Measurements from ENCODE around the gene GHR.

Gene GHR

GRCh38 chr5:42605490-42605889, 182.3 kb downstream of the GHR start:
- no CpG with 5 or more reads among the region's 2 CpGs for WGBS (ENCODE audit: insufficient coverage)
- Histone ChIP-seq H3K27me3 (replicated peaks in 2 of 5; ENCODE audit: control insufficient read depth in 4 of 5, insufficient read depth in 5 of 5, low read length in 4 of 5) (peaks cover 0 to 2% (median 0%) of the 10 kb centered on the region in 5 experiments), H3K9me3 (ENCODE audit: control extremely low read depth in 1 of 5, control insufficient read depth in 4 of 5, insufficient read depth in 2 of 5, low read depth in 1 of 5, low read length in 4 of 5) (no peaks in the 10 kb centered on the region), H3K4me1 (ENCODE audit: control extremely low read depth in 1 of 4, control insufficient read depth in 4 of 4, insufficient read depth in 4 of 4, low read length in 3 of 4) (no peaks in the 10 kb centered on the region), H3K27ac (ENCODE audit: insufficient read depth in 1 of 2, low read depth in 1 of 2, low read length in 2 of 2, poor library complexity in 1 of 2, severe bottlenecking in 2 of 2) (no peak overlapping the region), H3K4me3 (ENCODE audit: control insufficient read depth in 1 of 7, extremely low read depth in 1 of 7, insufficient read depth in 4 of 7, low read depth in 2 of 7, low read length in 6 of 7) (no peak overlapping the region), H3K36me3 (ENCODE audit: control insufficient read depth in 4 of 4, insufficient read depth in 4 of 4, low read length in 3 of 4) (no peaks in the 10 kb centered on the region)
- POLR2A ChIA-PET: no interaction called here
- no peak for DNase-seq
- CTCF ChIA-PET: interaction anchor here (0.9 to 1.1 kb wide), 2 partner anchors 23 to 91 kb away, joined by 4 read pairs; no protein-coding TSS in a partner anchor

GRCh38 chr5:42606464-42606869, 183.2 kb downstream of the GHR start:
- DNase-seq: no peak
- Histone ChIP-seq H3K27me3 (replicated peaks in 2 of 5; ENCODE audit: control insufficient read depth in 4 of 5, insufficient read depth in 5 of 5, low read length in 4 of 5) (peaks cover 0 to 2% (median 0%) of the 10 kb centered on the region in 5 experiments), H3K9me3 (ENCODE audit: control extremely low read depth in 1 of 5, control insufficient read depth in 4 of 5, insufficient read depth in 2 of 5, low read depth in 1 of 5, low read length in 4 of 5) (no peaks in the 10 kb centered on the region), H3K4me3 (ENCODE audit: control insufficient read depth in 1 of 7, extremely low read depth in 1 of 7, insufficient read depth in 4 of 7, low read depth in 2 of 7, low read length in 6 of 7) (no peak overlapping the region), H3K27ac (ENCODE audit: insufficient read depth in 1 of 2, low read depth in 1 of 2, low read length in 2 of 2, poor library complexity in 1 of 2, severe bottlenecking in 2 of 2) (no peak overlapping the region), H3K36me3 (ENCODE audit: control insufficient read depth in 4 of 4, insufficient read depth in 4 of 4, low read length in 3 of 4) (no peaks in the 10 kb centered on the region), H3K4me1 (ENCODE audit: control extremely low read depth in 1 of 4, control insufficient read depth in 4 of 4, insufficient read depth in 4 of 4, low read length in 3 of 4) (no peaks in the 10 kb centered on the region)
- CTCF ChIA-PET: interaction anchor here (0.6 to 1.3 kb wide), 3 partner anchors 12 to 1384 kb away, joined by 3 to 4 read pairs (median 4); no protein-coding TSS in a partner anchor
- POLR2A ChIA-PET: no interaction called here
- 80% methylated on average over 2 of the region's 4 CpGs for WGBS (ENCODE audit: insufficient coverage)

- whole genome bisulfite sequencing (ENCODE audit: insufficient coverage): 100% methylated on average over 1 of the region's 1 CpG
- Histone ChIP-seq H3K27me3 (replicated peaks in 2 of 5; ENCODE audit: control insufficient read depth in 4 of 5, insufficient read depth in 5 of 5, low read length in 4 of 5) (peaks cover 0 to 1% (median 0%) of the 10 kb centered on the region in 5 experiments), H3K36me3 (ENCODE audit: control insufficient read depth in 4 of 4, insufficient read depth in 4 of 4, low read length in 3 of 4) (no peaks in the 10 kb centered on the region), H3K9me3 (ENCODE audit: control extremely low read depth in 1 of 5, control insufficient read depth in 4 of 5, insufficient read depth in 2 of 5, low read depth in 1 of 5, low read length in 4 of 5) (no peaks in the 10 kb centered on the region), H3K27ac (ENCODE audit: insufficient read depth in 1 of 2, low read depth in 1 of 2, low read length in 2 of 2, poor library complexity in 1 of 2, severe bottlenecking in 2 of 2) (no peak overlapping the region), H3K4me3 (ENCODE audit: control insufficient read depth in 1 of 7, extremely low read depth in 1 of 7, insufficient read depth in 4 of 7, low read depth in 2 of 7, low read length in 6 of 7) (no peak overlapping the region), H3K4me1 (ENCODE audit: control extremely low read depth in 1 of 4, control insufficient read depth in 4 of 4, insufficient read depth in 4 of 4, low read length in 3 of 4) (no peaks in the 10 kb centered on the region)
- ChIA-PET CTCF (no interaction called here), POLR2A (no interaction called here)
- no peak for DNase-seq
These were observed 188.2 kb downstream of the GHR start for GRCh38 chr5:42611437-42611836.

- 100% methylated on average over 1 of the region's 3 CpGs for WGBS (ENCODE audit: insufficient coverage)
- ChIA-PET POLR2A (no interaction called here), CTCF (interaction anchor here (1.3 kb wide), 1 partner anchor 29 kb away, joined by 5 read pairs; no protein-coding TSS in a partner anchor)
- no peaks in the 10 kb centered on the region for H3K9me3 ChIP-seq (ENCODE audit: control extremely low read depth in 1 of 5, control insufficient read depth in 4 of 5, insufficient read depth in 2 of 5, low read depth in 1 of 5, low read length in 4 of 5)
- H3K36me3 ChIP-seq (ENCODE audit: control insufficient read depth in 4 of 4, insufficient read depth in 4 of 4, low read length in 3 of 4): no peaks in the 10 kb centered on the region
- H3K27me3 ChIP-seq (replicated peaks in 2 of 5; ENCODE audit: control insufficient read depth in 4 of 5, insufficient read depth in 5 of 5, low read length in 4 of 5): no peaks in the 10 kb centered on the region
- no peaks in the 10 kb centered on the region for H3K4me1 ChIP-seq (ENCODE audit: control extremely low read depth in 1 of 4, control insufficient read depth in 4 of 4, insufficient read depth in 4 of 4, low read length in 3 of 4)
- no peak overlapping the region for H3K27ac ChIP-seq (ENCODE audit: insufficient read depth in 1 of 2, low read depth in 1 of 2, low read length in 2 of 2, poor library complexity in 1 of 2, severe bottlenecking in 2 of 2)
- no peak overlapping the region for H3K4me3 ChIP-seq (ENCODE audit: control insufficient read depth in 1 of 7, extremely low read depth in 1 of 7, insufficient read depth in 4 of 7, low read depth in 2 of 7, low read length in 6 of 7)
- no peak for DNase-seq
These were observed 189.6 kb downstream of the GHR start for GRCh38 chr5:42612750-42613366.

- H3K36me3 ChIP-seq (ENCODE audit: control insufficient read depth in 4 of 4, insufficient read depth in 4 of 4, low read length in 3 of 4): no peaks in the 10 kb centered on the region
- no peak overlapping the region for H3K27ac ChIP-seq (ENCODE audit: insufficient read depth in 1 of 2, low read depth in 1 of 2, low read length in 2 of 2, poor library complexity in 1 of 2, severe bottlenecking in 2 of 2)
- H3K4me3 ChIP-seq (ENCODE audit: control insufficient read depth in 1 of 7, extremely low read depth in 1 of 7, insufficient read depth in 4 of 7, low read depth in 2 of 7, low read length in 6 of 7): no peak overlapping the region
- H3K27me3 ChIP-seq (replicated peaks in 2 of 5; ENCODE audit: control insufficient read depth in 4 of 5, insufficient read depth in 5 of 5, low read length in 4 of 5): no peaks in the 10 kb centered on the region
- ChIA-PET CTCF (no interaction called here), POLR2A (no interaction called here)
- no peak for DNase-seq
- H3K9me3 ChIP-seq (ENCODE audit: control extremely low read depth in 1 of 5, control insufficient read depth in 4 of 5, insufficient read depth in 2 of 5, low read depth in 1 of 5, low read length in 4 of 5): no peaks in the 10 kb centered on the region
- H3K4me1 ChIP-seq (ENCODE audit: control extremely low read depth in 1 of 4, control insufficient read depth in 4 of 4, insufficient read depth in 4 of 4, low read length in 3 of 4): no peaks in the 10 kb centered on the region
These were observed 191.3 kb downstream of the GHR start for GRCh38 chr5:42614509-42614908.

- DNase-seq: no peak
- POLR2A ChIA-PET: no interaction called here
- no peak overlapping the region for H3K27ac ChIP-seq (ENCODE audit: insufficient read depth in 1 of 2, low read depth in 1 of 2, low read length in 2 of 2, poor library complexity in 1 of 2, severe bottlenecking in 2 of 2)
- no peaks in the 10 kb centered on the region for H3K27me3 ChIP-seq (replicated peaks in 2 of 5; ENCODE audit: control insufficient read depth in 4 of 5, insufficient read depth in 5 of 5, low read length in 4 of 5)
- H3K9me3 ChIP-seq (ENCODE audit: control extremely low read depth in 1 of 5, control insufficient read depth in 4 of 5, insufficient read depth in 2 of 5, low read depth in 1 of 5, low read length in 4 of 5): no peaks in the 10 kb centered on the region
- H3K36me3 ChIP-seq (ENCODE audit: control insufficient read depth in 4 of 4, insufficient read depth in 4 of 4, low read length in 3 of 4): no peaks in the 10 kb centered on the region
- WGBS (ENCODE audit: insufficient coverage): 92% methylated on average over 2 of the region's 4 CpGs
- CTCF ChIA-PET: interaction anchor here (1.0 to 1.5 kb wide), 3 partner anchors 11 to 270 kb away, joined by 3 read pairs; no protein-coding TSS in a partner anchor
- H3K4me1 ChIP-seq (ENCODE audit: control extremely low read depth in 1 of 4, control insufficient read depth in 4 of 4, insufficient read depth in 4 of 4, low read length in 3 of 4): peaks cover 0 to 13% (median 0%) of the 10 kb centered on the region in 4 experiments
- H3K4me3 ChIP-seq (ENCODE audit: control insufficient read depth in 1 of 7, extremely low read depth in 1 of 7, insufficient read depth in 4 of 7, low read depth in 2 of 7, low read length in 6 of 7): no peak overlapping the region
These were observed 197.5 kb downstream of the GHR start for GRCh38 chr5:42620579-42621216.

GRCh38 chr5:42621242-42621641, 198.0 kb downstream of the GHR start:
- H3K27ac ChIP-seq (ENCODE audit: insufficient read depth in 1 of 2, low read depth in 1 of 2, low read length in 2 of 2, poor library complexity in 1 of 2, severe bottlenecking in 2 of 2): peak overlapping the region in 1 of 2 experiments; percentile 16
- POLR2A ChIA-PET: no interaction called here
- 60% methylated on average over 2 of the region's 3 CpGs for WGBS (ENCODE audit: insufficient coverage)
- no peaks in the 10 kb centered on the region for H3K27me3 ChIP-seq (replicated peaks in 2 of 5; ENCODE audit: control insufficient read depth in 4 of 5, insufficient read depth in 5 of 5, low read length in 4 of 5)
- CTCF ChIA-PET: interaction anchor here (1.0 to 1.5 kb wide), 3 partner anchors 10 to 270 kb away, joined by 3 read pairs; no protein-coding TSS in a partner anchor
- peaks cover 0 to 13% (median 0%) of the 10 kb centered on the region in 4 experiments for H3K4me1 ChIP-seq (ENCODE audit: control extremely low read depth in 1 of 4, control insufficient read depth in 4 of 4, insufficient read depth in 4 of 4, low read length in 3 of 4)
- H3K9me3 ChIP-seq (ENCODE audit: control extremely low read depth in 1 of 5, control insufficient read depth in 4 of 5, insufficient read depth in 2 of 5, low read depth in 1 of 5, low read length in 4 of 5): no peaks in the 10 kb centered on the region
- H3K4me3 ChIP-seq (ENCODE audit: control insufficient read depth in 1 of 7, extremely low read depth in 1 of 7, insufficient read depth in 4 of 7, low read depth in 2 of 7, low read length in 6 of 7): no peak overlapping the region
- DNase-seq: peak in 2 of 3 donors; percentile 8 to 20
- no peaks in the 10 kb centered on the region for H3K36me3 ChIP-seq (ENCODE audit: control insufficient read depth in 4 of 4, insufficient read depth in 4 of 4, low read length in 3 of 4)
